Measurements from ENCODE around the gene TMPRSS6. TPM values are rescaled to one million over a fixed set of nuclear protein-coding genes. Genes with fewer than 3 reads are reported as not detected.

The TMPRSS6 gene
- total and polyA plus RNA-seq, 2 of the 13 experiments (the other 11 are each of a cell fraction or from before 2014, with no cell fraction given): 4.2 to 4.8 TPM

DNA sequence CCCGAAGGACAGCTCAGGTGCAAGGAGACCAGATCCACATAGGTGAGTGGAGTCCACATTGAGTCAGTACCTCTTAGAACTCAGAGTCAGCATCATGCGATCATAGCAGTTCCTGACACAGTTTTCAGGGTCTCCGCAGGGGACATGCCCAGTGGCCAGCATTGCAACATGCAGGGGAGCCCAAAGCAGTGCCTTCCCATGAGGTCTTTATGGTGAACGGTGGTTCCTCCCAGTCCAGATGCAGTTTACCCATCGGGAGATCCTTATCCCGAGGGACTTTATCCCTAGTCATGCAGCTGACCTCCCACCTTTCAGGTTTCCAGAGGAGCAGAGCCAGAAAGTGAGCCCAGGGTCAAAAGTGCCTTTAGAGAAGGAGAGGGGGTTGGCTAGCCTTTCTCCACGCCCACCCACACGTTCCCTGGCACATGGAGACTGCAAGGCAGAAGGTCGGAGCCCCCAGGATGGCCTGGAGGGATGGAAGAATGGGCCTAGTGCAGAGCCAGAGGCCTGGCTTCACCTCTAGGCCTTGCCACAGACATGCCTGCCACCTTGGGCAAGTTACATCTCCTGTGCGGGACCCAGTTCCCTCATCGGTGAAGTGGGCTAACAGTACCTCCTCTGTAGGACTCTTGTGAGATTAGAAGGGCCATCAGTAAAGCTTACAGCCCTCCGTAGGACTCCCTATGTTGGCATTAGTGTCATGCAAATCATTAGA lies 51.6 kb downstream of the TMPRSS6 start (continued):
- no peak for TF ChIP-seq ZNF468 (CRISPR knock-in tag; IDR thresholded peaks at IDR 0.05)
- TF ChIP-seq, protein P1, sequence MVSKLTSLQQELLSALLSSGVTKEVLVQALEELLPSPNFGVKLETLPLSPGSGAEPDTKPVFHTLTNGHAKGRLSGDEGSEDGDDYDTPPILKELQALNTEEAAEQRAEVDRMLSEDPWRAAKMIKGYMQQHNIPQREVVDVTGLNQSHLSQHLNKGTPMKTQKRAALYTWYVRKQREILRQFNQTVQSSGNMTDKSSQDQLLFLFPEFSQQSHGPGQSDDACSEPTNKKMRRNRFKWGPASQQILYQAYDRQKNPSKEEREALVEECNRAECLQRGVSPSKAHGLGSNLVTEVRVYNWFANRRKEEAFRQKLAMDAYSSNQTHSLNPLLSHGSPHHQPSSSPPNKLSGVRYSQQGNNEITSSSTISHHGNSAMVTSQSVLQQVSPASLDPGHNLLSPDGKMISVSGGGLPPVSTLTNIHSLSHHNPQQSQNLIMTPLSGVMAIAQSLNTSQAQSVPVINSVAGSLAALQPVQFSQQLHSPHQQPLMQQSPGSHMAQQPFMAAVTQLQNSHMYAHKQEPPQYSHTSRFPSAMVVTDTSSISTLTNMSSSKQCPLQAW (CRISPR knock-in tag; IDR thresholded peaks at IDR 0.05): no peak
- no peak for TF ChIP-seq CENPX (CRISPR knock-in tag; IDR thresholded peaks at IDR 0.05)

GRCh38 chr22:37057226-37057625 lies 52.3 kb downstream of the TMPRSS6 start:
- Histone ChIP-seq H3K27me3 (ENCODE audit: control insufficient read depth in 1 of 2, insufficient read depth in 2 of 2, low read length in 2 of 2) (no peaks in the 10 kb centered on the region), H3K27ac (ENCODE audit: extremely low read length, insufficient read depth, low read length) (no peak overlapping the region), H3K4me2 (ENCODE audit: low read depth, low read length) (no peak overlapping the region), H3K36me3 (replicated peaks in 1 of 2; ENCODE audit: control insufficient read depth in 1 of 2, insufficient read depth in 2 of 2, low read length in 2 of 2) (no peaks in the 10 kb centered on the region; a peak in 1 of 5 replicates), H4K20me1 (ENCODE audit: insufficient read depth, low read length) (no peaks in the 10 kb centered on the region), H3K9me3 (ENCODE audit: low read length) (no peaks in the 10 kb centered on the region), H3K79me2 (ENCODE audit: insufficient read depth, low read length) (no peaks in the 10 kb centered on the region), H2AFZ (ENCODE audit: low read length) (no peak overlapping the region), H3K4me1 (ENCODE audit: insufficient read depth, low read length) (peaks cover 54% of the 10 kb centered on the region), H3K4me3 (replicated peaks in 1 of 3; ENCODE audit: insufficient read depth in 1 of 3, low read depth in 2 of 3, low read length in 3 of 3) (no peak overlapping the region), H3K9ac (ENCODE audit: insufficient read depth, low read depth, low read length) (no peak overlapping the region)
- 79% methylated on average over 6 of the region's 9 CpGs for WGBS (ENCODE audit: low lambda C conversion rate)
- TF ChIP-seq STAT5B (CRISPR knock-in tag; IDR thresholded peaks at IDR 0.05): no peak
- TF ChIP-seq ISX (CRISPR knock-in tag; conservative IDR thresholded peaks at IDR 0.05): no peak
- TF ChIP-seq ZNF331 (CRISPR knock-in tag; IDR thresholded peaks at IDR 0.05): no peak
- no peak for TF ChIP-seq POGK (CRISPR knock-in tag; conservative IDR thresholded peaks at IDR 0.05)
- TF ChIP-seq ZNF557 (CRISPR knock-in tag; IDR thresholded peaks at IDR 0.05): no peak
- ChIA-PET POLR2A (no interaction called here), CTCF (ENCODE audit: low intra/inter-chr PET ratio, low total read pairs) (no interaction called here)
- ATAC-seq (no peak), FAIRE-seq (no peak), DNase-seq (ENCODE audit: low spot score) (no peak)
- in situ Hi-C loops (cut with HindIII; ENCODE audit: extremely low pct_ligation_motif_present, low pct_unique_long_range_greater_than_20kb): no loop called here
- no TSS peak for BruUV-seq (replicated peaks)
- intact Hi-C loops (cut with micrococcal nuclease; ENCODE audit: unreplicated experiment): no loop called here
